ENCODE data around the gene XYLT2. TPM values are rescaled to one million over a fixed set of nuclear protein-coding genes. Genes with fewer than 3 reads are reported as not detected.

The XYLT2 gene
- total and polyA plus RNA-seq, 2 of the 13 experiments (the other 11 are each of a cell fraction or from before 2014, with no cell fraction given): 17.0 to 22.1 TPM

- TF ChIP-seq PRDM4 (CRISPR knock-in tag; IDR thresholded peaks at IDR 0.05; ENCODE audit: borderline replicate concordance): no peak; the same call in 1 of the 2 replicates
- peak; percentile 83 for TF ChIP-seq GABPA (IDR thresholded peaks at IDR 0.05; ENCODE audit: low read depth, low read length)
- TF ChIP-seq GABPA (CRISPR knock-in tag; IDR thresholded peaks at IDR 0.05; ENCODE audit: low read depth): peak; percentile 90
- TF ChIP-seq ZNF33A (CRISPR knock-in tag; IDR thresholded peaks at IDR 0.05; ENCODE audit: borderline replicate concordance): no peak
- TF ChIP-seq POLR2G (IDR thresholded peaks at IDR 0.05; ENCODE audit: low read depth, low read length): peak; percentile 93
- TF ChIP-seq ZNF768 (CRISPR knock-in tag; IDR thresholded peaks at IDR 0.05): peak; percentile 88
- TF ChIP-seq ZNF207 (IDR thresholded peaks at IDR 0.05; ENCODE audit: borderline replicate concordance): no peak
- TF ChIP-seq YEATS2 (CRISPR knock-in tag; IDR thresholded peaks at IDR 0.05; ENCODE audit: borderline replicate concordance): peak; percentile 99
- peak; percentile 79; the same call in 1 of the 2 replicates for TF ChIP-seq KLF11 (CRISPR knock-in tag; IDR thresholded peaks at IDR 0.05)
- TF ChIP-seq MIER3 (CRISPR knock-in tag; IDR thresholded peaks at IDR 0.05; ENCODE audit: borderline replicate concordance): peak; percentile 100
- 0 out of 2 replicates have a peak, but pooled peaks have one; percentile 62 for TF ChIP-seq MAFG (CRISPR knock-in tag; IDR thresholded peaks at IDR 0.05)
These were observed 51.4 kb downstream of the XYLT2 start, which contains the start of gene LRRC59 (continued) for GRCh38 chr17:50397111-50397918.

All from HepG2 (cell line).